Fibroblast of skin of left biceps (primary cell): ENCODE measurements around the gene PPM1D.
"Not testable (repeated sequence)": the region's sequence is repeated elsewhere in the genome, so short reads cannot be mapped to it uniquely, and the experiment has no call there.

ENCODE experiments used
- DNase-seq, 2 experiments: peaks; one replicate each; pipeline ENCODE4 v3.0.0-alpha.2; 2013; ENCODE audit warnings: low read depth in 2 of 2

PPM1D gene

GRCh38 chr17:60599620-60600489 lies at the start of gene PPM1D:
PPM1D (plus strand) TSS chr17:60600193; CDS start chr17:60600415, 222 bp downstream.
- DNase-seq: peak; percentile 96 to 97

- DNase-seq: not testable (repeated sequence)
Observed at GRCh38 chr17:60552255-60552654, 47.7 kb upstream of the PPM1D start.

GRCh38 chr17:60554377-60554788 lies 45.6 kb upstream of the PPM1D start:
- peak; percentile 70 to 77 for DNase-seq

GRCh38 chr17:60555786-60556185 lies 44.2 kb upstream of the PPM1D start:
- DNase-seq: no peak

GRCh38 chr17:60557805-60558204 lies 42.2 kb upstream of the PPM1D start:
- no peak for DNase-seq

GRCh38 chr17:60559659-60559994 lies 40.4 kb upstream of the PPM1D start:
- no peak for DNase-seq

GRCh38 chr17:60559995-60560859 lies 39.8 kb upstream of the PPM1D start:
- DNase-seq: no peak

- no peak for DNase-seq
Observed at GRCh38 chr17:60560860-60561257, 39.1 kb upstream of the PPM1D start.

GRCh38 chr17:60562421-60562820 lies 37.6 kb upstream of the PPM1D start:
- no peak for DNase-seq

GRCh38 chr17:60563743-60564142 lies 36.2 kb upstream of the PPM1D start:
- no peak for DNase-seq

- no peak for DNase-seq
Observed at GRCh38 chr17:60565233-60565632, 34.8 kb upstream of the PPM1D start.

- peak; percentile 41 to 42 for DNase-seq
Observed at GRCh38 chr17:60573236-60574051, 26.5 kb upstream of the PPM1D start.

- DNase-seq: no peak
Observed at GRCh38 chr17:60577147-60577915, 22.7 kb upstream of the PPM1D start.

GRCh38 chr17:60579090-60579489 lies 20.9 kb upstream of the PPM1D start:
- no peak for DNase-seq

GRCh38 chr17:60579551-60579950 lies 20.4 kb upstream of the PPM1D start:
- DNase-seq: no peak

- no peak for DNase-seq
Observed at GRCh38 chr17:60583008-60583407, 17.0 kb upstream of the PPM1D start.

GRCh38 chr17:60585887-60586286 lies 14.1 kb upstream of the PPM1D start:
- no peak for DNase-seq

GRCh38 chr17:60586288-60586974 lies 13.6 kb upstream of the PPM1D start:
- DNase-seq: no peak

GRCh38 chr17:60590070-60590469 lies 9.9 kb upstream of the PPM1D start:
- no peak for DNase-seq

GRCh38 chr17:60592750-60593149 lies 7.2 kb upstream of the PPM1D start:
- DNase-seq: no peak
